HG02610 (cell line): ENCODE data around the gene MPZ.
A peak's percentile ranks its signal among the peaks of the same experiment; 100 is the strongest.
"Not testable (repeated sequence)": the region's sequence is repeated elsewhere in the genome, so short reads cannot be mapped to it uniquely, and the experiment has no call there.

Source experiments
- ATAC-seq: cut with Tn5 transposase; IDR thresholded peaks from one replicate; pipeline ENCODE4 v1.9.1; 2021; ENCODE audit warnings: mild to moderate bottlenecking, moderate library complexity; ENCODE audit not compliant: unreplicated experiment

The MPZ gene

GRCh38 chr1:161309868-161310267 lies at the start of gene MPZ:
Gene MPZ (minus strand): TSS chr1:161309968. CDS start chr1:161309905, 63 bp downstream.
- no peak for ATAC-seq

- no peak for ATAC-seq
Measured at GRCh38 chr1:161359291-161359690, 49.5 kb upstream of the MPZ start.

- ATAC-seq, result no peak
Measured at GRCh38 chr1:161357073-161357472, 47.3 kb upstream of the MPZ start.

GRCh38 chr1:161351482-161351881 lies 41.7 kb upstream of the MPZ start:
- ATAC-seq, result no peak

GRCh38 chr1:161350671-161351070 lies 40.9 kb upstream of the MPZ start:
- ATAC-seq, result no peak

GRCh38 chr1:161342821-161343220 lies 33.1 kb upstream of the MPZ start:
- ATAC-seq, result no peak

GRCh38 chr1:161342177-161342576 lies 32.4 kb upstream of the MPZ start:
- ATAC-seq, result no peak

- ATAC-seq, result no peak
Measured at GRCh38 chr1:161335796-161336195, 26.0 kb upstream of the MPZ start.

- ATAC-seq, result no peak
Measured at GRCh38 chr1:161333166-161333565, 23.4 kb upstream of the MPZ start.

GRCh38 chr1:161330346-161330745 lies 20.6 kb upstream of the MPZ start:
- no peak for ATAC-seq

GRCh38 chr1:161324020-161324419 lies 14.3 kb upstream of the MPZ start:
- ATAC-seq, result no peak

- ATAC-seq, result not testable (repeated sequence)
Measured at GRCh38 chr1:161315841-161316674, 6.3 kb upstream of the MPZ start.

- ATAC-seq, result peak; percentile 97
Measured at GRCh38 chr1:161314201-161314981, 4.6 kb upstream of the MPZ start, which contains the start of gene SDHC. Gene SDHC (plus strand): TSS chr1:161314381. CDS start chr1:161314406, 25 bp downstream.

GRCh38 chr1:161313554-161314200 lies 3.9 kb upstream of the MPZ start:
- no peak for ATAC-seq

- no peak for ATAC-seq
Measured at GRCh38 chr1:161311595-161312181, 1.9 kb upstream of the MPZ start.

GRCh38 chr1:161307892-161308638 lies 1.7 kb downstream of the MPZ start:
- no peak for ATAC-seq

- ATAC-seq, result no peak
Measured at GRCh38 chr1:161307230-161307768, 2.5 kb downstream of the MPZ start.

GRCh38 chr1:161305867-161306519 lies 3.8 kb downstream of the MPZ start:
- ATAC-seq, result peak; percentile 78
